Adipocyte (in vitro differentiated cells): ENCODE measurements around the gene SUPT16H.

Experiments used
- DNase-seq: peaks from one replicate; pipeline ENCODE4 v3.0.0-alpha.2; 2015; ENCODE audit warnings: low read depth
- H3K27me3 ChIP-seq: replicated peaks from 2 replicates; pipeline ENCODE4 v1.7.0; 2013; ENCODE audit warnings: mild to moderate bottlenecking, low read length, moderate library complexity; ENCODE audit not compliant: control insufficient read depth, insufficient read depth
- H3K36me3 ChIP-seq: 2 replicates; pipeline ENCODE4 v1.7.0; 2013; ENCODE audit warnings: low read length, mild to moderate bottlenecking, moderate library complexity; ENCODE audit not compliant: control insufficient read depth, insufficient read depth, severe bottlenecking
- H3K4me1 ChIP-seq: 2 replicates; pipeline ENCODE4 v1.7.0; 2013; ENCODE audit warnings: mild to moderate bottlenecking, low read length, moderate library complexity; ENCODE audit not compliant: control insufficient read depth, insufficient read depth
- H3K4me3 ChIP-seq: 2 replicates; pipeline ENCODE4 v1.7.0; 2013; ENCODE audit warnings: mild to moderate bottlenecking, low read length, moderate library complexity
- H3K9ac ChIP-seq: 2 replicates; pipeline ENCODE4 v1.7.0; 2013; ENCODE audit warnings: mild to moderate bottlenecking, low read length, moderate library complexity
- H3K9me3 ChIP-seq: 2 replicates; pipeline ENCODE4 v1.7.0; 2013; ENCODE audit warnings: mild to moderate bottlenecking, low read length, moderate library complexity; ENCODE audit not compliant: control insufficient read depth

The SUPT16H gene

GRCh38 chr14:21383848-21384493, at the start of gene SUPT16H:
TSS of gene SUPT16H (minus strand) at chr14:21384019. CDS start at chr14:21383927, 92 bp downstream.
- Histone ChIP-seq H3K9me3 (no peaks in the 10 kb centered on the region), H3K4me3 (peak within 1 kb of the TSS; percentile 98), H3K27me3 (no peaks in the 10 kb centered on the region), H3K36me3 (peaks cover 36% of the 10 kb centered on the region), H3K4me1 (peaks cover 20% of the 10 kb centered on the region), H3K9ac (peak within 1 kb of the TSS; percentile 96)
- peak; percentile 99 for DNase-seq

GRCh38 chr14:21431126-21431525, 47.3 kb upstream of the SUPT16H start:
- Histone ChIP-seq H3K36me3 (peaks cover 58% of the 10 kb centered on the region), H3K9ac (no peak overlapping the region), H3K4me3 (no peak overlapping the region), H3K4me1 (peaks cover 7% of the 10 kb centered on the region), H3K9me3 (no peaks in the 10 kb centered on the region), H3K27me3 (no peaks in the 10 kb centered on the region)
- no peak for DNase-seq

GRCh38 chr14:21428930-21429329, 45.1 kb upstream of the SUPT16H start:
- Histone ChIP-seq H3K9me3 (peaks cover 5% of the 10 kb centered on the region), H3K27me3 (no peaks in the 10 kb centered on the region), H3K9ac (no peak overlapping the region), H3K36me3 (peaks cover 78% of the 10 kb centered on the region), H3K4me3 (no peak overlapping the region), H3K4me1 (no peaks in the 10 kb centered on the region)
- no peak for DNase-seq

- no peak for DNase-seq
- H3K4me3 ChIP-seq, result no peak overlapping the region
- H3K27me3 ChIP-seq, result no peaks in the 10 kb centered on the region
- no peak overlapping the region for H3K9ac ChIP-seq
- H3K36me3 ChIP-seq, result peaks cover 98% of the 10 kb centered on the region
- no peaks in the 10 kb centered on the region for H3K4me1 ChIP-seq
- peaks cover 5% of the 10 kb centered on the region for H3K9me3 ChIP-seq
Measured at GRCh38 chr14:21426692-21427091, 42.9 kb upstream of the SUPT16H start.

- Histone ChIP-seq H3K27me3 (no peaks in the 10 kb centered on the region), H3K4me3 (no peak overlapping the region), H3K9ac (no peak overlapping the region), H3K9me3 (peaks cover under 1% of the 10 kb centered on the region), H3K36me3 (peaks cover 66% of the 10 kb centered on the region), H3K4me1 (no peaks in the 10 kb centered on the region)
- DNase-seq, result no peak
Measured at GRCh38 chr14:21419528-21419927, 35.7 kb upstream of the SUPT16H start.

- H3K9me3 ChIP-seq, result no peaks in the 10 kb centered on the region
- H3K36me3 ChIP-seq, result peaks cover 68% of the 10 kb centered on the region
- DNase-seq, result no peak
Measured at GRCh38 chr14:21415329-21415728, 31.5 kb upstream of the SUPT16H start.

GRCh38 chr14:21414137-21414631, 30.4 kb upstream of the SUPT16H start:
- Histone ChIP-seq H3K36me3 (peaks cover 68% of the 10 kb centered on the region), H3K27me3 (no peaks in the 10 kb centered on the region), H3K9me3 (no peaks in the 10 kb centered on the region), H3K9ac (no peak overlapping the region), H3K4me3 (no peak overlapping the region), H3K4me1 (no peaks in the 10 kb centered on the region)
- no peak for DNase-seq

More at GRCh38 chr14:21415329-21415728, 31.5 kb upstream of the SUPT16H start:
- H3K4me1 ChIP-seq, result no peaks in the 10 kb centered on the region
- no peaks in the 10 kb centered on the region for H3K27me3 ChIP-seq
- no peak overlapping the region for H3K4me3 ChIP-seq
- no peak overlapping the region for H3K9ac ChIP-seq

- Histone ChIP-seq H3K9me3 (no peaks in the 10 kb centered on the region), H3K27me3 (no peaks in the 10 kb centered on the region), H3K36me3 (peaks cover 96% of the 10 kb centered on the region), H3K4me1 (peaks cover 29% of the 10 kb centered on the region), H3K4me3 (no peak overlapping the region), H3K9ac (no peak overlapping the region)
- DNase-seq, result peak; percentile 73
Measured at GRCh38 chr14:21408147-21408546, 24.3 kb upstream of the SUPT16H start.

GRCh38 chr14:21406213-21406612, 22.4 kb upstream of the SUPT16H start:
- DNase-seq, result no peak
- Histone ChIP-seq H3K27me3 (no peaks in the 10 kb centered on the region), H3K9me3 (no peaks in the 10 kb centered on the region), H3K9ac (no peak overlapping the region), H3K4me1 (peaks cover 29% of the 10 kb centered on the region), H3K36me3 (peaks cover 96% of the 10 kb centered on the region), H3K4me3 (no peak overlapping the region)

- Histone ChIP-seq H3K9ac (no peak overlapping the region), H3K9me3 (no peaks in the 10 kb centered on the region), H3K27me3 (no peaks in the 10 kb centered on the region), H3K4me1 (peaks cover 29% of the 10 kb centered on the region), H3K36me3 (peaks cover 96% of the 10 kb centered on the region), H3K4me3 (no peak overlapping the region)
- DNase-seq, result no peak
Measured at GRCh38 chr14:21405097-21405496, 21.3 kb upstream of the SUPT16H start.

- no peak for DNase-seq
- H3K4me3 ChIP-seq, result no peak overlapping the region
- H3K9ac ChIP-seq, result no peak overlapping the region
- H3K9me3 ChIP-seq, result no peaks in the 10 kb centered on the region
- H3K36me3 ChIP-seq, result peaks cover 92% of the 10 kb centered on the region
- H3K27me3 ChIP-seq, result no peaks in the 10 kb centered on the region
- no peaks in the 10 kb centered on the region for H3K4me1 ChIP-seq
Measured at GRCh38 chr14:21399311-21399870, 15.6 kb upstream of the SUPT16H start.
